ENCODE data around the gene EGLN1.
A peak's percentile ranks its signal among the peaks of the same experiment; 100 is the strongest.

The EGLN1 gene

DNA sequence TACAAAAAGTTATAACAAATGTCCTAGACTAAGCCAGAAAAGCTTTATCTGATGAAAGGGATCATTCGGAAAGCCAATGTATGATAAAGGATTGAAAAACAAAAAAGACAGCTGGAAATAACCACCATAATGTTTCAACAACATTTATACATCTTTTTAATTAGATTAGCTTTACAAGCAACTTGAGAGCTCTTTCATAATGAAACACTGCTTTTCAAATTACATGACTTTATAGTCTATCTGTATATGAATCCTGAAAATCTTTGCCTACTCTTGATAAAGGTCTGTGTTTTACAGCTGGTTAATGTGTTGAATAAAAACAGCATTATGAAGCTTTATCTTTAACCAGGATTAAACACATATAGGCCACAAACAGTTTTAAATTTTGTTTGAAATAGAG, 58.5 kb downstream of the EGLN1 start:
- H3K4me3 ChIP-seq (ENCODE audit: low read depth, low read length): no peak overlapping the region
- H3K9me3 ChIP-seq (ENCODE audit: control insufficient read depth, insufficient read depth, low read depth, low read length): no peaks in the 10 kb centered on the region
- CTCF ChIA-PET: interaction anchor here (0.6 to 7.1 kb wide), 4 partner anchors 47 to 240 kb away, joined by 3 to 87 read pairs (median 5); no protein-coding TSS in a partner anchor
- H3K36me3 ChIP-seq (ENCODE audit: control insufficient read depth in 2 of 2, insufficient read depth in 1 of 2, low read length in 2 of 2): peaks cover 4 to 27% of the 10 kb centered on the region in 2 experiments
- H3K27ac ChIP-seq (ENCODE audit: extremely low read depth, low read depth, low read length): no peak overlapping the region
- POLR2A ChIA-PET: interaction anchor here (0.7 to 1.2 kb wide), 3 partner anchors 11 to 57 kb away, joined by 3 read pairs; no protein-coding TSS in a partner anchor
- H3K4me1 ChIP-seq (ENCODE audit: control insufficient read depth, insufficient read depth, low read length): peaks cover 10% of the 10 kb centered on the region; the same call in 1 of the 2 replicates
- TF ChIP-seq ZIC2 (tag by site-specific recombination; IDR thresholded peaks at IDR 0.05) (no peak), ZNF350 (tag by site-specific recombination; IDR thresholded peaks at IDR 0.05) (no peak), OVOL3 (tag by site-specific recombination; IDR thresholded peaks at IDR 0.05) (peak; percentile 72; the same call in 1 of the 2 replicates), ZNF596 (tag by site-specific recombination; IDR thresholded peaks at IDR 0.05) (no peak), ZBTB1 (tag by site-specific recombination; IDR thresholded peaks at IDR 0.05) (no peak), ZNF514 (tag by site-specific recombination; IDR thresholded peaks at IDR 0.05) (no peak), ZNF621 (tag by site-specific recombination; IDR thresholded peaks at IDR 0.05) (no peak), ZXDB (tag by site-specific recombination; IDR thresholded peaks at IDR 0.05) (peak; percentile 45), ZNF311 (tag by site-specific recombination; IDR thresholded peaks at IDR 0.05; ENCODE audit: borderline replicate concordance) (no peak), BCL11A (tag by site-specific recombination; IDR thresholded peaks at IDR 0.05; ENCODE audit: low read depth) (0 out of 2 replicates have a peak, but pooled peaks have one; percentile 59), ZNF202 (tag by site-specific recombination; IDR thresholded peaks at IDR 0.05; ENCODE audit: borderline replicate concordance) (no peak), ZNF394 (tag by site-specific recombination; IDR thresholded peaks at IDR 0.05; ENCODE audit: borderline replicate concordance) (no peak), ZNF626 (tag by site-specific recombination; IDR thresholded peaks at IDR 0.05) (no peak), ZNF10 (tag by site-specific recombination; IDR thresholded peaks at IDR 0.05) (no peak), ZNF629 (tag by site-specific recombination; IDR thresholded peaks at IDR 0.05) (no peak), ZNF48 (tag by site-specific recombination; IDR thresholded peaks at IDR 0.05) (no peak), RBAK (tag by site-specific recombination; IDR thresholded peaks at IDR 0.05) (no peak), SCRT1 (tag by site-specific recombination; IDR thresholded peaks at IDR 0.05; ENCODE audit: borderline replicate concordance) (peak; percentile 50; the same call in 1 of the 2 replicates), ZNF248 (tag by site-specific recombination; IDR thresholded peaks at IDR 0.05) (no peak), ZNF558 (tag by site-specific recombination; IDR thresholded peaks at IDR 0.05) (no peak), ZNF501 (tag by site-specific recombination; IDR thresholded peaks at IDR 0.05) (no peak), ZNF24 (tag by site-specific recombination; IDR thresholded peaks at IDR 0.05) (no peak), ZEB2 (tag by site-specific recombination; IDR thresholded peaks at IDR 0.05) (peak; percentile 36; the same call in 1 of the 2 replicates), MYNN (tag by site-specific recombination; IDR thresholded peaks at IDR 0.05; ENCODE audit: borderline replicate concordance) (no peak), ZNF843 (tag by site-specific recombination; IDR thresholded peaks at IDR 0.05) (peak; percentile 85), HOXA7 (CRISPR knock-in tag; IDR thresholded peaks at IDR 0.05; ENCODE audit: borderline replicate concordance) (no peak), OSR2 (tag by site-specific recombination; IDR thresholded peaks at IDR 0.05) (peak; percentile 64; the same call in 1 of the 2 replicates), ZNF571 (tag by site-specific recombination; IDR thresholded peaks at IDR 0.05) (no peak), YY1 (tag by site-specific recombination; IDR thresholded peaks at IDR 0.05) (no peak)
- TF ChIP-seq, protein P1, sequence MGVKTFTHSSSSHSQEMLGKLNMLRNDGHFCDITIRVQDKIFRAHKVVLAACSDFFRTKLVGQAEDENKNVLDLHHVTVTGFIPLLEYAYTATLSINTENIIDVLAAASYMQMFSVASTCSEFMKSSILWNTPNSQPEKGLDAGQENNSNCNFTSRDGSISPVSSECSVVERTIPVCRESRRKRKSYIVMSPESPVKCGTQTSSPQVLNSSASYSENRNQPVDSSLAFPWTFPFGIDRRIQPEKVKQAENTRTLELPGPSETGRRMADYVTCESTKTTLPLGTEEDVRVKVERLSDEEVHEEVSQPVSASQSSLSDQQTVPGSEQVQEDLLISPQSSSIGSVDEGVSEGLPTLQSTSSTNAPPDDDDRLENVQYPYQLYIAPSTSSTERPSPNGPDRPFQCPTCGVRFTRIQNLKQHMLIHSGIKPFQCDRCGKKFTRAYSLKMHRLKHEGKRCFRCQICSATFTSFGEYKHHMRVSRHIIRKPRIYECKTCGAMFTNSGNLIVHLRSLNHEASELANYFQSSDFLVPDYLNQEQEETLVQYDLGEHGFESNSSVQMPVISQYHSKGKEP (tag by site-specific recombination; IDR thresholded peaks at IDR 0.05): no peak
- TF ChIP-seq, protein P2, sequence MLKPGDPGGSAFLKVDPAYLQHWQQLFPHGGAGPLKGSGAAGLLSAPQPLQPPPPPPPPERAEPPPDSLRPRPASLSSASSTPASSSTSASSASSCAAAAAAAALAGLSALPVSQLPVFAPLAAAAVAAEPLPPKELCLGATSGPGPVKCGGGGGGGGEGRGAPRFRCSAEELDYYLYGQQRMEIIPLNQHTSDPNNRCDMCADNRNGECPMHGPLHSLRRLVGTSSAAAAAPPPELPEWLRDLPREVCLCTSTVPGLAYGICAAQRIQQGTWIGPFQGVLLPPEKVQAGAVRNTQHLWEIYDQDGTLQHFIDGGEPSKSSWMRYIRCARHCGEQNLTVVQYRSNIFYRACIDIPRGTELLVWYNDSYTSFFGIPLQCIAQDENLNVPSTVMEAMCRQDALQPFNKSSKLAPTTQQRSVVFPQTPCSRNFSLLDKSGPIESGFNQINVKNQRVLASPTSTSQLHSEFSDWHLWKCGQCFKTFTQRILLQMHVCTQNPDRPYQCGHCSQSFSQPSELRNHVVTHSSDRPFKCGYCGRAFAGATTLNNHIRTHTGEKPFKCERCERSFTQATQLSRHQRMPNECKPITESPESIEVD (tag by site-specific recombination; IDR thresholded peaks at IDR 0.05): peak; percentile 95
- TF ChIP-seq, protein P3, sequence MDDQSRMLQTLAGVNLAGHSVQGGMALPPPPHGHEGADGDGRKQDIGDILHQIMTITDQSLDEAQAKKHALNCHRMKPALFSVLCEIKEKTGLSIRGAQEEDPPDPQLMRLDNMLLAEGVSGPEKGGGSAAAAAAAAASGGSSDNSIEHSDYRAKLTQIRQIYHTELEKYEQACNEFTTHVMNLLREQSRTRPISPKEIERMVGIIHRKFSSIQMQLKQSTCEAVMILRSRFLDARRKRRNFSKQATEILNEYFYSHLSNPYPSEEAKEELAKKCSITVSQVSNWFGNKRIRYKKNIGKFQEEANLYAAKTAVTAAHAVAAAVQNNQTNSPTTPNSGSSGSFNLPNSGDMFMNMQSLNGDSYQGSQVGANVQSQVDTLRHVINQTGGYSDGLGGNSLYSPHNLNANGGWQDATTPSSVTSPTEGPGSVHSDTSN (CRISPR knock-in tag; IDR thresholded peaks at IDR 0.05): no peak
- TF ChIP-seq, protein P4, sequence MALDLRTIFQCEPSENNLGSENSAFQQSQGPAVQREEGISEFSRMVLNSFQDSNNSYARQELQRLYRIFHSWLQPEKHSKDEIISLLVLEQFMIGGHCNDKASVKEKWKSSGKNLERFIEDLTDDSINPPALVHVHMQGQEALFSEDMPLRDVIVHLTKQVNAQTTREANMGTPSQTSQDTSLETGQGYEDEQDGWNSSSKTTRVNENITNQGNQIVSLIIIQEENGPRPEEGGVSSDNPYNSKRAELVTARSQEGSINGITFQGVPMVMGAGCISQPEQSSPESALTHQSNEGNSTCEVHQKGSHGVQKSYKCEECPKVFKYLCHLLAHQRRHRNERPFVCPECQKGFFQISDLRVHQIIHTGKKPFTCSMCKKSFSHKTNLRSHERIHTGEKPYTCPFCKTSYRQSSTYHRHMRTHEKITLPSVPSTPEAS (tag by site-specific recombination; IDR thresholded peaks at IDR 0.05): no peak
- TF ChIP-seq, protein P5, sequence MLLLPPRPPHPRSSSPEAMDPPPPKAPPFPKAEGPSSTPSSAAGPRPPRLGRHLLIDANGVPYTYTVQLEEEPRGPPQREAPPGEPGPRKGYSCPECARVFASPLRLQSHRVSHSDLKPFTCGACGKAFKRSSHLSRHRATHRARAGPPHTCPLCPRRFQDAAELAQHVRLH (tag by site-specific recombination; IDR thresholded peaks at IDR 0.05): peak; percentile 62
